ENCODE data around the gene BAIAP2L1. TPM values are rescaled to one million over a fixed set of nuclear protein-coding genes. Genes with fewer than 3 reads are reported as not detected.

BAIAP2L1 gene
- total RNA-seq, 3 donors from 2014 or later (not counting 1 experiment from before 2014, with no cell fraction given), result not detected

DNA sequence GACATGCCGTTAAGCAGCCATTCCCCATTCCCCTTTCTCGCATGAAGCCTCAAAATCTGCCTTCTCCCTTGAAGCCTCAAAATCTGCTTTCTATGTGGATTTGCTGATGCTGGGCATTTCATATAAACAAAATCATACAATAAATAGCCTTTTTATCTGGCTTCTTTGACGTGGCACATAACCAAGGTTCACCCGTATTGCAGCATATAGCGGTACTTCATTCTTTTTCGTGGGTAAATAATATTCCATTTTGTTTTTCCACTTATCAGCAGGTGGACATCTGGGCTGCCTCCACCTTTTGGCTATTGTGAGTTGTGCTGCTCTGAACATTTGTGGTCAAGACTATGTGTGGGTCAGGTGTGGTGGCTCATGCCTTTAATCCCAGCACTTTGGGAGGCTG lies 62.4 kb downstream of the BAIAP2L1 start:
- TF ChIP-seq, protein P1, sequence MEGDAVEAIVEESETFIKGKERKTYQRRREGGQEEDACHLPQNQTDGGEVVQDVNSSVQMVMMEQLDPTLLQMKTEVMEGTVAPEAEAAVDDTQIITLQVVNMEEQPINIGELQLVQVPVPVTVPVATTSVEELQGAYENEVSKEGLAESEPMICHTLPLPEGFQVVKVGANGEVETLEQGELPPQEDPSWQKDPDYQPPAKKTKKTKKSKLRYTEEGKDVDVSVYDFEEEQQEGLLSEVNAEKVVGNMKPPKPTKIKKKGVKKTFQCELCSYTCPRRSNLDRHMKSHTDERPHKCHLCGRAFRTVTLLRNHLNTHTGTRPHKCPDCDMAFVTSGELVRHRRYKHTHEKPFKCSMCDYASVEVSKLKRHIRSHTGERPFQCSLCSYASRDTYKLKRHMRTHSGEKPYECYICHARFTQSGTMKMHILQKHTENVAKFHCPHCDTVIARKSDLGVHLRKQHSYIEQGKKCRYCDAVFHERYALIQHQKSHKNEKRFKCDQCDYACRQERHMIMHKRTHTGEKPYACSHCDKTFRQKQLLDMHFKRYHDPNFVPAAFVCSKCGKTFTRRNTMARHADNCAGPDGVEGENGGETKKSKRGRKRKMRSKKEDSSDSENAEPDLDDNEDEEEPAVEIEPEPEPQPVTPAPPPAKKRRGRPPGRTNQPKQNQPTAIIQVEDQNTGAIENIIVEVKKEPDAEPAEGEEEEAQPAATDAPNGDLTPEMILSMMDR (IDR thresholded peaks at IDR 0.05), result no peak
- Histone ChIP-seq H3K4me3 (ENCODE audit: low read length) (no peak overlapping the region), H3K9me3 (ENCODE audit: control insufficient read depth, insufficient read depth, low read length) (no peaks in the 10 kb centered on the region), H3K27me3 (ENCODE audit: control insufficient read depth, insufficient read depth, low read length) (no peaks in the 10 kb centered on the region), H3K36me3 (ENCODE audit: control insufficient read depth, insufficient read depth, low read length) (no peaks in the 10 kb centered on the region), H3K4me1 (ENCODE audit: control insufficient read depth, insufficient read depth, low read length) (no peaks in the 10 kb centered on the region), H3K27ac (ENCODE audit: low read length) (no peak overlapping the region)
- H3K27ac Mint-ChIP-seq, result no peak overlapping the region
- H3K9me3 Mint-ChIP-seq, result no peaks in the 10 kb centered on the region
- intact Hi-C loops (cut with micrococcal nuclease), result no loop called here
- H3K4me3 Mint-ChIP-seq, result no peak overlapping the region
- DNase-seq (no peak), ATAC-seq (no peak)
- WGBS (ENCODE audit: insufficient coverage), result 94% methylated on average over 6 of the region's 6 CpGs
- H3K36me3 Mint-ChIP-seq, result no peaks in the 10 kb centered on the region
- H3K27me3 Mint-ChIP-seq (ENCODE audit: low read depth in 2 of 2), result no peaks in the 10 kb centered on the region
- H3K4me1 Mint-ChIP-seq, result no peaks in the 10 kb centered on the region

DNA sequence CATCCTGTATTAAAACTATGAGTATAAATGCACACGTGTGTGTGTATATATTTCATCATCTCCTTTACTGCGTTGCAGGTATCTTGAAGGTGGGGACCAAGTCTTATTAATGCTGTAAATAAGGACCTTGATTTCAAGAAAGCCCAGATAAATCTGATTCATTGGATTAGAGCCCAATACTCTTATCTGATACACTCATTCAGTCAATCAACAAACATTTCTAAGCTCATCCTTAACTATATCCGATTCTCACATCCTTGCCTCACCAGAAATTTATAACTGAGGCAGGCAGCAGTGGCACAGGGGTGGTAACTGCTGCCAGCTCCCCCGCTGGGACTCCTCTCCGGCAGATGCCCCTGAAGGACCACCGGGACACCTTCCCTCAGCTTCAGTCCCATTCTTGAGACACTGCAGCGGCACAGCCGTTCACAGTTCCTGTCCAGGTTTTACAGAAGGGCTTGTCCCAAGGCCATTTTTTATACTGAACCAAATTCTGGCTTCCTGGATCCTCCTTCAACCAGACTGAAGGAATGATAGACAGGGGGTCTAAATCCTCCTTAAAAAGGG lies 65.4 kb downstream of the BAIAP2L1 start:
- H3K27me3 ChIP-seq (ENCODE audit: control insufficient read depth, insufficient read depth, low read length), result no peaks in the 10 kb centered on the region
- intact Hi-C loops (cut with micrococcal nuclease), result no loop called here
- Mint-ChIP-seq H3K4me1 (no peaks in the 10 kb centered on the region), H3K4me3 (no peak overlapping the region), H3K36me3 (no peaks in the 10 kb centered on the region), H3K27ac (no peak overlapping the region), H3K27me3 (ENCODE audit: low read depth in 2 of 2) (no peaks in the 10 kb centered on the region), H3K9me3 (no peaks in the 10 kb centered on the region)
- H3K4me3 ChIP-seq (ENCODE audit: low read length), result no peak overlapping the region
- TF ChIP-seq, protein P1 (IDR thresholded peaks at IDR 0.05), result no peak
- no peaks in the 10 kb centered on the region for H3K4me1 ChIP-seq (ENCODE audit: control insufficient read depth, insufficient read depth, low read length)
- DNase-seq, result no peak
- H3K9me3 ChIP-seq (ENCODE audit: control insufficient read depth, insufficient read depth, low read length), result no peaks in the 10 kb centered on the region
- H3K27ac ChIP-seq (ENCODE audit: low read length), result no peak overlapping the region
- WGBS (ENCODE audit: insufficient coverage), result 91% methylated on average over 6 of the region's 8 CpGs
- no peak for ATAC-seq
- no peaks in the 10 kb centered on the region for H3K36me3 ChIP-seq (ENCODE audit: control insufficient read depth, insufficient read depth, low read length)

DNA sequence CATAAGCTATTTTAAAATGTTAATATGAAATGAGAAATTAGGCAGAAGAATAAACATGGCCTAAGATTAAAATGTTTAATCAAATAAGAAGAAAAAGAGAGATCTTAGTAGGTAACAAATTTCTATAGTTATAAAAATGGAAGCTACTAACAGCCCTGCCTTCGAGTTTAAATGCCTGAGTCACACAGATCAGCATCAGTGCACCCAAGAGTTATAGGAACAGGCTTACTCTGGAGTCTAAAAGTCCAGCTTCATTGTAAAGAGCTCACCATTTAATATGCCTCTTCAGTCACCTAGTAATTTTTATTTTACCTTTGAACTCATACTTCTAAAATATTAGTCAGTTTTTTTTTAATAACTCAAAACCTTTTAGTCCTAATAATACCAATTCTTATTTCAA lies 66.8 kb downstream of the BAIAP2L1 start:
- Mint-ChIP-seq H3K36me3 (no peaks in the 10 kb centered on the region), H3K4me3 (no peak overlapping the region), H3K27ac (no peak overlapping the region), H3K9me3 (peaks cover 0 to 3% of the 10 kb centered on the region in 2 donors), H3K4me1 (no peaks in the 10 kb centered on the region), H3K27me3 (ENCODE audit: low read depth in 2 of 2) (peaks cover 3 to 8% of the 10 kb centered on the region in 2 donors)
- Histone ChIP-seq H3K36me3 (ENCODE audit: control insufficient read depth, insufficient read depth, low read length) (no peaks in the 10 kb centered on the region), H3K27ac (ENCODE audit: low read length) (no peak overlapping the region), H3K27me3 (ENCODE audit: control insufficient read depth, insufficient read depth, low read length) (no peaks in the 10 kb centered on the region), H3K9me3 (ENCODE audit: control insufficient read depth, insufficient read depth, low read length) (no peaks in the 10 kb centered on the region), H3K4me1 (ENCODE audit: control insufficient read depth, insufficient read depth, low read length) (no peaks in the 10 kb centered on the region), H3K4me3 (ENCODE audit: low read length) (no peak overlapping the region)
- DNase-seq, result no peak
- no peak for ATAC-seq
- TF ChIP-seq, protein P1 (IDR thresholded peaks at IDR 0.05), result no peak
- 80% methylated on average over 1 of the region's 1 CpG for WGBS (ENCODE audit: insufficient coverage)
- intact Hi-C loops (cut with micrococcal nuclease), result no loop called here

DNA sequence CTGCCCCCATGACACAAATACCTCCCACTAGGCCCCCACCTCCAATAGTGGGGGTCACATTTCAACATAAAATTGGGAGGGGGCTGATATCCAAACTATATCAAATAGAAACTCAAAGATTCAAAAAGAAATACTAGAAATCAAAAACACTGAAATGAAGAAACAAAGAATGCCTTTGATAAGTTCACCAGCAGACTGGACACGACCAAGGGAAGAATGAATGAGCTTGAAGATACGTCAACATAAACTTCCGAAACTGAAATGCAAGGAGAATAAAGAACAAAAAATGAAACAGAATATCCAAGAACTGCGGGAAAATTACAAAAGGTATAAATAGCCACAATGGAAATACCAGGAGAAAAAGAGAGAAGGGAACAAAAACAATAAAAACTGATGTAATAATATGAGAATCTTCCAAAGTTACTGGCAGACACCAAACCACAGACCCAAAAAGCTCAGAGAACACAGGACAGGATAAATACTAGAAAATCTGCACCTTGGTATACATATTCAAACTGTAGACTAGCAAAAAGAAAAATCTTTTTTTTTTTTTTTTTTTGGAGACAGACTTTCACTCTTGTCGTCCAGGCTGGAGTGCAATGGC lies 69.9 kb downstream of the BAIAP2L1 start:
- no peaks in the 10 kb centered on the region for H3K9me3 ChIP-seq (ENCODE audit: control insufficient read depth, insufficient read depth, low read length)
- DNase-seq, result no peak
- WGBS (ENCODE audit: insufficient coverage), result 90% methylated on average over 4 of the region's 5 CpGs
- H3K4me3 ChIP-seq (ENCODE audit: low read length), result no peak overlapping the region
- no peaks in the 10 kb centered on the region for H3K4me1 ChIP-seq (ENCODE audit: control insufficient read depth, insufficient read depth, low read length)
- peaks cover 0 to 3% of the 10 kb centered on the region in 2 donors for H3K9me3 Mint-ChIP-seq
- H3K36me3 ChIP-seq (ENCODE audit: control insufficient read depth, insufficient read depth, low read length), result no peaks in the 10 kb centered on the region
- no peaks in the 10 kb centered on the region for H3K36me3 Mint-ChIP-seq
- no peak for ATAC-seq
- H3K4me1 Mint-ChIP-seq, result no peaks in the 10 kb centered on the region
- no peak overlapping the region for H3K4me3 Mint-ChIP-seq
- TF ChIP-seq, protein P1 (IDR thresholded peaks at IDR 0.05), result no peak
- peaks cover 8 to 9% of the 10 kb centered on the region in 2 donors for H3K27me3 Mint-ChIP-seq (ENCODE audit: low read depth in 2 of 2)
- H3K27me3 ChIP-seq (ENCODE audit: control insufficient read depth, insufficient read depth, low read length), result no peaks in the 10 kb centered on the region
- H3K27ac ChIP-seq (ENCODE audit: low read length), result no peak overlapping the region
- intact Hi-C loops (cut with micrococcal nuclease), result no loop called here
- H3K27ac Mint-ChIP-seq, result no peak overlapping the region
